ENCODE data around the gene CDIPT.

CDIPT gene

GRCh38 chr16:29903590-29903989 lies 40.6 kb upstream of the CDIPT start:
- DNase-seq (ENCODE audit: low read depth): no peak
- Histone ChIP-seq H3K4me1 (ENCODE audit: control insufficient read depth, insufficient read depth, low read length) (peaks cover 7% of the 10 kb centered on the region), H3K9me3 (ENCODE audit: control insufficient read depth, low read length) (no peaks in the 10 kb centered on the region), H3K4me3 (ENCODE audit: low read length) (no peak overlapping the region), H3K27me3 (replicated peaks; ENCODE audit: control insufficient read depth, insufficient read depth, low read length) (peaks cover 3% of the 10 kb centered on the region), H3K9ac (ENCODE audit: low read length) (no peak overlapping the region), H3K36me3 (ENCODE audit: control insufficient read depth, insufficient read depth, low read length, severe bottlenecking) (peaks cover 4% of the 10 kb centered on the region)

DNA sequence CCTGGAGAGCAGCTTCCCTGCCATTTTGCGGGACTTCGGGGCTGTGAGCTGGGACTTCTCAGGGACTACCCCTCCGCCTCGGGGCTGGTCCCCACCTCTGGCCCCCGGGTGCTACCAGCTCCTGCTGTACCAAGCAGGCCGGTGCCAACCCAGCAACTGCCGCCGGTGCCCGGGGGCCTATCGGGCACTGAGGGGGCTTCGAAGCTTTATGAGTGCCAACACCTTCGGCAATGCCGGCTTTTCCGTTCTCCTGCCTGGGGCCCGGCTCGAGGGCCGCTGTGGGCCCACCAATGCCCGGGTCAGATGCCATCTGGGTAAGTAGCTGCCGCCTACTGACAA lies 38.5 kb upstream of the CDIPT start:
- no peak for DNase-seq (ENCODE audit: low read depth)
- Histone ChIP-seq H3K9me3 (ENCODE audit: control insufficient read depth, low read length) (no peaks in the 10 kb centered on the region), H3K36me3 (ENCODE audit: control insufficient read depth, insufficient read depth, low read length, severe bottlenecking) (peaks cover 2% of the 10 kb centered on the region), H3K9ac (ENCODE audit: low read length) (no peak overlapping the region), H3K4me3 (ENCODE audit: low read length) (no peak overlapping the region), H3K4me1 (ENCODE audit: control insufficient read depth, insufficient read depth, low read length) (peaks cover 7% of the 10 kb centered on the region), H3K27me3 (replicated peaks; ENCODE audit: control insufficient read depth, insufficient read depth, low read length) (peaks cover 19% of the 10 kb centered on the region)

DNA sequence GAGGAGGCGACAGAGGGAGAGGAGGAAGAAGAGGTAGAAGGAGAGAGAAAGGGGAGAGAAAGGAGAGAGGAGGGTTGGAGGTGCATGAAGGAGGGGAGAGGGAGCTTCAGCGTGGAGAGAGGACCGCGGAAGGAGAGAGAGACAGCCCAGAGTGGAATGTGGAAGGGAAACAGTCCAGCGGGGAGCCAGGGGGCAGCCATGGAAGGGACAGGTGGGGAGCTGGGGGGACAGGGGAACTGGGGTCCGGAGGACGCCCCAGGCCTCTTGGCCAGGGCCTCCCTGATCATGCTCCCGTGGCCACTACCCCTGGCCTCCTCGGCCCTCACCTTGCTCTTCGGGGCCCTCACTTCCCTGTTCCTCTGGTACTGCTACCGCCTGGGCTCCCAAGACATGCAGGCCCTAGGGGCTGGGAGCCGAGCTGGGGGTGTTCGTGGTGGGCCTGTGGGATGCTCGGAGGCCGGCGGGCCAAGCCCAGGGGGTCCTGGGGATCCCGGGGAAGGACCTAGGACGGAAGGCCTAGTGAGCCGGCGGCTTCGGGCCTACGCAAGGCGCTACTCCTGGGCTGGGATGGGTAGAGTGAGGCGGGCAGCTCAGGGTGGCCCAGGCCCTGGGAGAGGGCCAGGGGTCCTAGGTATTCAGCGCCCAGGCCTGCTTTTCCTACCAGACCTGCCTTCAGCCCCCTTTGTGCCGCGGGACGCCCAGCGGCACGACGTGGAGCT lies 38.0 kb upstream of the CDIPT start:
- Histone ChIP-seq H3K9me3 (ENCODE audit: control insufficient read depth, low read length) (no peaks in the 10 kb centered on the region), H3K4me1 (ENCODE audit: control insufficient read depth, insufficient read depth, low read length) (peaks cover 7% of the 10 kb centered on the region), H3K36me3 (ENCODE audit: control insufficient read depth, insufficient read depth, low read length, severe bottlenecking) (no peaks in the 10 kb centered on the region), H3K9ac (ENCODE audit: low read length) (peak overlapping the region; percentile 53), H3K27me3 (replicated peaks; ENCODE audit: control insufficient read depth, insufficient read depth, low read length) (peaks cover 21% of the 10 kb centered on the region), H3K4me3 (ENCODE audit: low read length) (peak overlapping the region; percentile 73)
- no peak for DNase-seq (ENCODE audit: low read depth)

GRCh38 chr16:29900102-29900887 lies 37.3 kb upstream of the CDIPT start, which contains the start of gene ASPHD1:
TSS of gene ASPHD1 (plus strand) at chr16:29900488. CDS start at chr16:29900972, 484 bp downstream.
- Histone ChIP-seq H3K27me3 (replicated peaks; ENCODE audit: control insufficient read depth, insufficient read depth, low read length) (peaks cover 24% of the 10 kb centered on the region), H3K9ac (ENCODE audit: low read length) (peak within 1 kb of the TSS; percentile 53), H3K4me1 (ENCODE audit: control insufficient read depth, insufficient read depth, low read length) (peaks cover 7% of the 10 kb centered on the region), H3K4me3 (ENCODE audit: low read length) (peak within 1 kb of the TSS; percentile 73), H3K9me3 (ENCODE audit: control insufficient read depth, low read length) (no peaks in the 10 kb centered on the region), H3K36me3 (ENCODE audit: control insufficient read depth, insufficient read depth, low read length, severe bottlenecking) (no peaks in the 10 kb centered on the region)
- peak; percentile 86 for DNase-seq (ENCODE audit: low read depth)

- Histone ChIP-seq H3K4me1 (ENCODE audit: control insufficient read depth, insufficient read depth, low read length) (peaks cover 7% of the 10 kb centered on the region), H3K36me3 (ENCODE audit: control insufficient read depth, insufficient read depth, low read length, severe bottlenecking) (no peaks in the 10 kb centered on the region), H3K27me3 (replicated peaks; ENCODE audit: control insufficient read depth, insufficient read depth, low read length) (peaks cover 25% of the 10 kb centered on the region), H3K9ac (ENCODE audit: low read length) (no peak within 1 kb of the TSS), H3K4me3 (ENCODE audit: low read length) (peak within 1 kb of the TSS; percentile 73), H3K9me3 (ENCODE audit: control insufficient read depth, low read length) (no peaks in the 10 kb centered on the region)
- DNase-seq (ENCODE audit: low read depth): peak; percentile 75
Observed at GRCh38 chr16:29899516-29900101, 36.6 kb upstream of the CDIPT start, which contains the start of gene SEZ6L2. TSS of gene SEZ6L2 (minus strand) at chr16:29899550. CDS start at chr16:29899019, 531 bp downstream.

- no peak overlapping the region for H3K4me3 ChIP-seq (ENCODE audit: low read length)
- DNase-seq (ENCODE audit: low read depth): peak; percentile 39
Observed at GRCh38 chr16:29898804-29899515, 35.9 kb upstream of the CDIPT start.

GRCh38 chr16:29898135-29898803 lies 35.2 kb upstream of the CDIPT start:
- H3K9me3 ChIP-seq (ENCODE audit: control insufficient read depth, low read length): no peaks in the 10 kb centered on the region
- peaks cover 25% of the 10 kb centered on the region for H3K27me3 ChIP-seq (replicated peaks; ENCODE audit: control insufficient read depth, insufficient read depth, low read length)
- no peak overlapping the region for H3K4me3 ChIP-seq (ENCODE audit: low read length)
- H3K9ac ChIP-seq (ENCODE audit: low read length): no peak overlapping the region
- H3K4me1 ChIP-seq (ENCODE audit: control insufficient read depth, insufficient read depth, low read length): peaks cover 9% of the 10 kb centered on the region
- no peak for DNase-seq (ENCODE audit: low read depth)
- no peaks in the 10 kb centered on the region for H3K36me3 ChIP-seq (ENCODE audit: control insufficient read depth, insufficient read depth, low read length, severe bottlenecking)

More at GRCh38 chr16:29898804-29899515, 35.9 kb upstream of the CDIPT start:
- Histone ChIP-seq H3K4me1 (ENCODE audit: control insufficient read depth, insufficient read depth, low read length) (peaks cover 7% of the 10 kb centered on the region), H3K9me3 (ENCODE audit: control insufficient read depth, low read length) (no peaks in the 10 kb centered on the region), H3K27me3 (replicated peaks; ENCODE audit: control insufficient read depth, insufficient read depth, low read length) (peaks cover 25% of the 10 kb centered on the region), H3K36me3 (ENCODE audit: control insufficient read depth, insufficient read depth, low read length, severe bottlenecking) (no peaks in the 10 kb centered on the region), H3K9ac (ENCODE audit: low read length) (no peak overlapping the region)

GRCh38 chr16:29897333-29897732 lies 34.3 kb upstream of the CDIPT start:
- Histone ChIP-seq H3K36me3 (ENCODE audit: control insufficient read depth, insufficient read depth, low read length, severe bottlenecking) (no peaks in the 10 kb centered on the region), H3K27me3 (replicated peaks; ENCODE audit: control insufficient read depth, insufficient read depth, low read length) (peaks cover 25% of the 10 kb centered on the region), H3K9me3 (ENCODE audit: control insufficient read depth, low read length) (no peaks in the 10 kb centered on the region), H3K4me1 (ENCODE audit: control insufficient read depth, insufficient read depth, low read length) (peaks cover 13% of the 10 kb centered on the region), H3K4me3 (ENCODE audit: low read length) (no peak overlapping the region), H3K9ac (ENCODE audit: low read length) (no peak overlapping the region)
- no peak for DNase-seq (ENCODE audit: low read depth)

GRCh38 chr16:29896841-29897240 lies 33.8 kb upstream of the CDIPT start:
- Histone ChIP-seq H3K36me3 (ENCODE audit: control insufficient read depth, insufficient read depth, low read length, severe bottlenecking) (no peaks in the 10 kb centered on the region), H3K4me1 (ENCODE audit: control insufficient read depth, insufficient read depth, low read length) (peaks cover 18% of the 10 kb centered on the region), H3K27me3 (replicated peaks; ENCODE audit: control insufficient read depth, insufficient read depth, low read length) (peaks cover 25% of the 10 kb centered on the region), H3K4me3 (ENCODE audit: low read length) (no peak overlapping the region), H3K9me3 (ENCODE audit: control insufficient read depth, low read length) (no peaks in the 10 kb centered on the region), H3K9ac (ENCODE audit: low read length) (no peak overlapping the region)
- no peak for DNase-seq (ENCODE audit: low read depth)

- H3K9me3 ChIP-seq (ENCODE audit: control insufficient read depth, low read length): no peaks in the 10 kb centered on the region
- peaks cover 15% of the 10 kb centered on the region for H3K4me1 ChIP-seq (ENCODE audit: control insufficient read depth, insufficient read depth, low read length)
- H3K9ac ChIP-seq (ENCODE audit: low read length): no peak overlapping the region
- no peak overlapping the region for H3K4me3 ChIP-seq (ENCODE audit: low read length)
- no peaks in the 10 kb centered on the region for H3K36me3 ChIP-seq (ENCODE audit: control insufficient read depth, insufficient read depth, low read length, severe bottlenecking)
- H3K27me3 ChIP-seq (replicated peaks; ENCODE audit: control insufficient read depth, insufficient read depth, low read length): peaks cover 25% of the 10 kb centered on the region
- no peak for DNase-seq (ENCODE audit: low read depth)
Observed at GRCh38 chr16:29894352-29894751, 31.3 kb upstream of the CDIPT start.

Data from adipocyte (in vitro differentiated cells).